ENCODE measurements around the gene ODC1.

Gene ODC1

GRCh38 chr2:10480359-10480949 lies 32.3 kb upstream of the ODC1 start:
- POLR2A ChIA-PET, result no interaction called here
- no peak for DNase-seq (ENCODE audit: extremely low spot score)
- CTCF ChIA-PET, result no interaction called here
- 0 out of 2 replicates have a peak, but pooled peaks have one; percentile 7 for TF ChIP-seq TARDBP (IDR thresholded peaks at IDR 0.05)
- TF ChIP-seq LEF1 (IDR thresholded peaks at IDR 0.05; ENCODE audit: borderline replicate concordance), result no peak

- ChIA-PET POLR2A (no interaction called here), CTCF (no interaction called here)
- TF ChIP-seq PKNOX1 (IDR thresholded peaks at IDR 0.05) (no peak), ELF4 (IDR thresholded peaks at IDR 0.05) (no peak), L3MBTL2 (conservative IDR thresholded peaks at IDR 0.05) (no peak), HDGF (IDR thresholded peaks at IDR 0.05; ENCODE audit: borderline replicate concordance) (no peak), TARDBP (IDR thresholded peaks at IDR 0.05) (no peak), LEF1 (IDR thresholded peaks at IDR 0.05; ENCODE audit: borderline replicate concordance) (no peak), SP1 (IDR thresholded peaks at IDR 0.05) (no peak), FOXA1 (IDR thresholded peaks at IDR 0.05) (no peak), CTBP1 (IDR thresholded peaks at IDR 0.05; ENCODE audit: borderline replicate concordance) (no peak), FOXK2 (IDR thresholded peaks at IDR 0.05) (no peak), BHLHE40 (IDR thresholded peaks at IDR 0.05; ENCODE audit: borderline replicate concordance) (no peak)
- no peak for DNase-seq (ENCODE audit: extremely low spot score)
Observed at GRCh38 chr2:10478916-10479315, 30.8 kb upstream of the ODC1 start.

GRCh38 chr2:10478298-10478625 lies 30.1 kb upstream of the ODC1 start:
- DNase-seq (ENCODE audit: extremely low spot score), result no peak
- no peak for TF ChIP-seq L3MBTL2 (conservative IDR thresholded peaks at IDR 0.05)
- TF ChIP-seq NFRKB (IDR thresholded peaks at IDR 0.05), result no peak
- no peak for TF ChIP-seq CTBP1 (IDR thresholded peaks at IDR 0.05; ENCODE audit: borderline replicate concordance)
- TF ChIP-seq PKNOX1 (IDR thresholded peaks at IDR 0.05), result no peak
- no peak for TF ChIP-seq FOXK2 (IDR thresholded peaks at IDR 0.05)
- no peak for TF ChIP-seq LEF1 (IDR thresholded peaks at IDR 0.05; ENCODE audit: borderline replicate concordance)
- no peak for TF ChIP-seq SUZ12 (IDR thresholded peaks at IDR 0.05)
- no peak for TF ChIP-seq ELF4 (IDR thresholded peaks at IDR 0.05)
- no peak for TF ChIP-seq TARDBP (IDR thresholded peaks at IDR 0.05)
- no peak for TF ChIP-seq HDGF (IDR thresholded peaks at IDR 0.05; ENCODE audit: borderline replicate concordance)
- no peak for TF ChIP-seq ARNT (IDR thresholded peaks at IDR 0.05)
- TF ChIP-seq SP1 (IDR thresholded peaks at IDR 0.05), result no peak
- POLR2A ChIA-PET, result no interaction called here
- CTCF ChIA-PET, result no interaction called here

- ChIA-PET CTCF (no interaction called here), POLR2A (no interaction called here)
- TF ChIP-seq SUZ12 (IDR thresholded peaks at IDR 0.05), result no peak
- no peak for TF ChIP-seq ARNT (IDR thresholded peaks at IDR 0.05)
- TF ChIP-seq CTBP1 (IDR thresholded peaks at IDR 0.05; ENCODE audit: borderline replicate concordance), result no peak
- no peak for TF ChIP-seq ZNF384 (IDR thresholded peaks at IDR 0.05)
- no peak for TF ChIP-seq ELF4 (IDR thresholded peaks at IDR 0.05)
- no peak for TF ChIP-seq NFRKB (IDR thresholded peaks at IDR 0.05)
- TF ChIP-seq SP1 (IDR thresholded peaks at IDR 0.05), result no peak
- no peak for TF ChIP-seq LEF1 (IDR thresholded peaks at IDR 0.05; ENCODE audit: borderline replicate concordance)
- TF ChIP-seq BHLHE40 (IDR thresholded peaks at IDR 0.05; ENCODE audit: borderline replicate concordance), result no peak
- TF ChIP-seq FOXK2 (IDR thresholded peaks at IDR 0.05), result no peak
- no peak for TF ChIP-seq PKNOX1 (IDR thresholded peaks at IDR 0.05)
- no peak for TF ChIP-seq L3MBTL2 (conservative IDR thresholded peaks at IDR 0.05)
- no peak for TF ChIP-seq TARDBP (IDR thresholded peaks at IDR 0.05)
- TF ChIP-seq HDGF (IDR thresholded peaks at IDR 0.05; ENCODE audit: borderline replicate concordance), result no peak
- TF ChIP-seq FOXA1 (IDR thresholded peaks at IDR 0.05), result no peak
- TF ChIP-seq FOXM1 (IDR thresholded peaks at IDR 0.05; ENCODE audit: borderline replicate concordance), result no peak
- DNase-seq (ENCODE audit: extremely low spot score), result no peak
Observed at GRCh38 chr2:10477443-10478297, 29.5 kb upstream of the ODC1 start.

- no peak for TF ChIP-seq NFRKB (IDR thresholded peaks at IDR 0.05)
- TF ChIP-seq FOXK2 (IDR thresholded peaks at IDR 0.05), result no peak
- CTCF ChIA-PET, result no interaction called here
- POLR2A ChIA-PET, result no interaction called here
- DNase-seq (ENCODE audit: extremely low spot score), result no peak
Observed at GRCh38 chr2:10476723-10477442, 28.8 kb upstream of the ODC1 start.

All from HEK293T (cell line).